ENCODE results near the gene DDX21. TPM values are rescaled to one million over a fixed set of nuclear protein-coding genes. Genes with fewer than 3 reads are reported as not detected.
"Not testable (repeated sequence)": the region's sequence is repeated elsewhere in the genome, so short reads cannot be mapped to it uniquely, and the experiment has no call there.

The DDX21 gene
- 100 to 1,000 TPM; 120 to 121 TPM for total RNA-seq
- polyA plus RNA-seq (2013, experiment 1 of 2) = 57.8 TPM
- 63.9 TPM for polyA plus RNA-seq (2013, experiment 2 of 2)
- total RNA-seq = 147 to 3,423 (median 487) reads per million in 172 experiments

GRCh38 chr10:68955832-68956532 lies at the start of gene DDX21:
Gene DDX21 (plus strand): TSS chr10:68956170. CDS start chr10:68956226, 56 bp downstream.
- Mint-ChIP-seq H3K27ac (peak within 1 kb of the TSS; percentile 94), H3K27me3 (no peaks in the 10 kb centered on the region), H3K9me3 (no peaks in the 10 kb centered on the region), H3K36me3 (ENCODE audit: low read depth) (peaks cover 39% of the 10 kb centered on the region), H3K4me1 (ENCODE audit: low read depth) (peaks cover 44% of the 10 kb centered on the region), H3K4me3 (peak within 1 kb of the TSS; percentile 95)
- CTCF ChIA-PET = interaction anchor here (0.8 to 2.5 kb wide), 11 partner anchors 9 to 169 kb away, joined by 3 to 6 read pairs (median 4); partner anchors contain the start of gene DDX50
- H3K4me3 ChIP-seq (ENCODE audit: low read length) = peak within 1 kb of the TSS; percentile 97
- ATAC-seq (ENCODE audit: poor library complexity) (peak; percentile 80), DNase-seq (peak; percentile 73 to 95 (median 82))
- H3K36me3 ChIP-seq (ENCODE audit: insufficient read depth, low read length) = peaks cover 20% of the 10 kb centered on the region
- peak; percentile 87 for TF ChIP-seq CTCF (IDR thresholded peaks at IDR 0.05)
- POLR2A ChIA-PET = interaction anchor here (0.6 to 3.9 kb wide), 26 partner anchors 9 to 624 kb away, joined by 3 to 24 read pairs (median 4); partner anchors contain the start of genes CCAR1, DDX50, HNRNPH3 and KIFBP
- H3K9me3 ChIP-seq (ENCODE audit: control insufficient read depth in 1 of 2, insufficient read depth in 1 of 2, low read length in 2 of 2) = no peaks in the 10 kb centered on the region
- H3K4me1 ChIP-seq (ENCODE audit: insufficient read depth, low read length) = peaks cover 45% of the 10 kb centered on the region
- no peaks in the 10 kb centered on the region for H3K27me3 ChIP-seq (ENCODE audit: control insufficient read depth in 1 of 2, insufficient read depth in 2 of 2, low read length in 2 of 2)
- peak within 1 kb of the TSS; percentile 98 to 100 for H3K27ac ChIP-seq (ENCODE audit: low read depth in 1 of 2, low read length in 2 of 2)
- intact Hi-C loops (cut with DNase I, micrococcal nuclease) = loop anchor here (1.0 to 10.0 kb wide), 9 partner anchors 36 to 1071 kb away; partner anchors contain the start of genes CCAR1 (in 1 of the 2), DDX50 (in 1 of the 2), RUFY2 (in 1 of the 2) and SIRT1 (in 1 of the 2)

- Histone ChIP-seq H3K27me3 (ENCODE audit: control insufficient read depth in 1 of 2, insufficient read depth in 2 of 2, low read length in 2 of 2) (no peaks in the 10 kb centered on the region), H3K4me3 (ENCODE audit: low read length) (no peak overlapping the region), H3K36me3 (ENCODE audit: insufficient read depth, low read length) (peaks cover 22% of the 10 kb centered on the region), H3K9me3 (ENCODE audit: control insufficient read depth in 1 of 2, insufficient read depth in 1 of 2, low read length in 2 of 2) (no peaks in the 10 kb centered on the region), H3K4me1 (ENCODE audit: insufficient read depth, low read length) (no peaks in the 10 kb centered on the region), H3K27ac (ENCODE audit: low read depth in 1 of 2, low read length in 2 of 2) (no peak overlapping the region)
- no peak overlapping the region for H3K4me3 Mint-ChIP-seq
- no peak for TF ChIP-seq CTCF (IDR thresholded peaks at IDR 0.05)
- ATAC-seq (ENCODE audit: poor library complexity) = no peak
- no peaks in the 10 kb centered on the region for H3K9me3 Mint-ChIP-seq
- DNase-seq = no peak
- POLR2A ChIA-PET = no interaction called here
- H3K36me3 Mint-ChIP-seq (ENCODE audit: low read depth) = peaks cover 65% of the 10 kb centered on the region
- no peaks in the 10 kb centered on the region for H3K27me3 Mint-ChIP-seq
- intact Hi-C loops (cut with DNase I, micrococcal nuclease) = no loop called here
- no peak overlapping the region for H3K27ac Mint-ChIP-seq
- CTCF ChIA-PET = interaction anchor here (0.7 kb wide), 2 partner anchors 11 to 16 kb away, joined by 3 read pairs; no protein-coding TSS in a partner anchor
- peaks cover 7% of the 10 kb centered on the region for H3K4me1 Mint-ChIP-seq (ENCODE audit: low read depth)
Observed at GRCh38 chr10:68924593-68924992, 31.4 kb upstream of the DDX21 start.

- H3K27me3 ChIP-seq (ENCODE audit: control insufficient read depth in 1 of 2, insufficient read depth in 2 of 2, low read length in 2 of 2) = no peaks in the 10 kb centered on the region
- no peak overlapping the region for H3K27ac ChIP-seq (ENCODE audit: low read depth in 1 of 2, low read length in 2 of 2)
- POLR2A ChIA-PET = no interaction called here
- intact Hi-C loops (cut with DNase I, micrococcal nuclease) = no loop called here
- no peak for TF ChIP-seq CTCF (IDR thresholded peaks at IDR 0.05)
- Mint-ChIP-seq H3K9me3 (no peaks in the 10 kb centered on the region), H3K36me3 (ENCODE audit: low read depth) (peaks cover 61% of the 10 kb centered on the region), H3K4me3 (no peak overlapping the region), H3K27ac (no peak overlapping the region), H3K4me1 (ENCODE audit: low read depth) (peaks cover 7% of the 10 kb centered on the region), H3K27me3 (no peaks in the 10 kb centered on the region)
- H3K36me3 ChIP-seq (ENCODE audit: insufficient read depth, low read length) = peaks cover 21% of the 10 kb centered on the region
- DNase-seq = no peak
- no peaks in the 10 kb centered on the region for H3K4me1 ChIP-seq (ENCODE audit: insufficient read depth, low read length)
- CTCF ChIA-PET = no interaction called here
- H3K9me3 ChIP-seq (ENCODE audit: control insufficient read depth in 1 of 2, insufficient read depth in 1 of 2, low read length in 2 of 2) = no peaks in the 10 kb centered on the region
- no peak overlapping the region for H3K4me3 ChIP-seq (ENCODE audit: low read length)
- ATAC-seq (ENCODE audit: poor library complexity) = no peak
Observed at GRCh38 chr10:68925489-68925888, 30.5 kb upstream of the DDX21 start.

GRCh38 chr10:68929157-68929556 lies 26.8 kb upstream of the DDX21 start:
- H3K27me3 Mint-ChIP-seq; ATAC-seq (ENCODE audit: poor library complexity); DNase-seq; H3K4me1 ChIP-seq (ENCODE audit: insufficient read depth, low read length); H3K27ac Mint-ChIP-seq; H3K9me3 ChIP-seq (ENCODE audit: control insufficient read depth in 1 of 2, insufficient read depth in 1 of 2, low read length in 2 of 2); H3K4me3 ChIP-seq (ENCODE audit: low read length); CTCF ChIA-PET; POLR2A ChIA-PET; H3K9me3 Mint-ChIP-seq; H3K27me3 ChIP-seq (ENCODE audit: control insufficient read depth in 1 of 2, insufficient read depth in 2 of 2, low read length in 2 of 2); intact Hi-C loops (cut with DNase I, micrococcal nuclease); H3K4me3 Mint-ChIP-seq; H3K4me1 Mint-ChIP-seq (ENCODE audit: low read depth); H3K27ac ChIP-seq (ENCODE audit: low read depth in 1 of 2, low read length in 2 of 2): not testable (repeated sequence)
- peaks cover 72% of the 10 kb centered on the region for H3K36me3 Mint-ChIP-seq (ENCODE audit: low read depth)
- peaks cover 41% of the 10 kb centered on the region for H3K36me3 ChIP-seq (ENCODE audit: insufficient read depth, low read length)

GRCh38 chr10:68929888-68930287 lies 26.1 kb upstream of the DDX21 start:
- H3K4me3 Mint-ChIP-seq; ATAC-seq (ENCODE audit: poor library complexity); H3K27ac Mint-ChIP-seq; H3K4me1 ChIP-seq (ENCODE audit: insufficient read depth, low read length); H3K4me1 Mint-ChIP-seq (ENCODE audit: low read depth); H3K9me3 Mint-ChIP-seq; POLR2A ChIA-PET; H3K27ac ChIP-seq (ENCODE audit: low read depth in 1 of 2, low read length in 2 of 2); H3K27me3 ChIP-seq (ENCODE audit: control insufficient read depth in 1 of 2, insufficient read depth in 2 of 2, low read length in 2 of 2); CTCF ChIA-PET; H3K27me3 Mint-ChIP-seq; intact Hi-C loops (cut with DNase I, micrococcal nuclease); DNase-seq; H3K4me3 ChIP-seq (ENCODE audit: low read length); H3K9me3 ChIP-seq (ENCODE audit: control insufficient read depth in 1 of 2, insufficient read depth in 1 of 2, low read length in 2 of 2): not testable (repeated sequence)
- peaks cover 72% of the 10 kb centered on the region for H3K36me3 Mint-ChIP-seq (ENCODE audit: low read depth)
- H3K36me3 ChIP-seq (ENCODE audit: insufficient read depth, low read length) = peaks cover 43% of the 10 kb centered on the region
